IMR-90 (cell line): Measurements from ENCODE around the gene SMTN. TPM values are rescaled to one million over a fixed set of nuclear protein-coding genes. Genes with fewer than 3 reads are reported as not detected.

Source experiments
- ATAC-seq: fragments of 200-7000 bp; cut with Tn5 transposase; 2 replicates; pipeline ENCODE4 v1.9.1; 2020; ENCODE audit warnings: low read depth, mild to moderate bottlenecking, moderate library complexity
- BruUV-seq: library from RNA; stranded (reverse); fragments of 400-500 nt; replicated peaks from 2 replicates; lab custom pipeline; 2021; lab: Mats Ljungman, UMichigan
- CTCF ChIA-PET: fragments of 300-600 bp; formaldehyde crosslinking; extraction: SDS; loops from one replicate; lab custom pipeline; 2021; ENCODE audit warnings: antibody characterized with exemption; lab: Yijun Ruan, JAX
- POLR2A ChIA-PET: fragments of 300-600 bp; sonication (Branson Sonifier 250); formaldehyde crosslinking; loops from one replicate; lab custom pipeline; 2022; ENCODE audit warnings: antibody characterized with exemption; ENCODE audit not compliant: unreplicated experiment; lab: Charles Lee
- DNase-seq: peaks from one replicate; pipeline ENCODE4 v3.0.0; 2013
- H2AFZ ChIP-seq: replicated peaks from 2 replicates; pipeline ENCODE3; 2013; ENCODE audit warnings: low read length, mild to moderate bottlenecking; ENCODE audit not compliant: poor library complexity
- H2AK5ac ChIP-seq: 2 replicates; pipeline ENCODE4 v1.6.1; 2013; ENCODE audit warnings: low read depth, low read length, inconsistent platforms
- H2AK9ac ChIP-seq: replicated peaks from 2 replicates; pipeline ENCODE3; 2013; ENCODE audit warnings: mild to moderate bottlenecking, low read depth, low read length, moderate library complexity; ENCODE audit not compliant: poor library complexity
- H2BK120ac ChIP-seq: 2 replicates; pipeline ENCODE4 v1.6.1; 2013; ENCODE audit warnings: low read depth, low read length, inconsistent platforms
- H2BK15ac ChIP-seq: 3 replicates; pipeline ENCODE4 v1.6.1; 2013; ENCODE audit warnings: low read depth, low read length, inconsistent platforms
- H2BK20ac ChIP-seq: 2 replicates; pipeline ENCODE4 v1.6.1; 2013; ENCODE audit warnings: low read depth, mild to moderate bottlenecking, inconsistent platforms, low read length, moderate library complexity
- H2BK5ac ChIP-seq: 2 replicates; pipeline ENCODE4 v1.6.1; 2013; ENCODE audit warnings: mild to moderate bottlenecking, low read depth, low read length, inconsistent platforms; ENCODE audit not compliant: poor library complexity, severe bottlenecking
- H3K14ac ChIP-seq: replicated peaks from 2 replicates; pipeline ENCODE4 v1.6.1; 2013; ENCODE audit warnings: low read depth, low read length, inconsistent platforms
- H3K18ac ChIP-seq: 2 replicates; pipeline ENCODE4 v1.6.1; 2013; ENCODE audit warnings: low read depth, low read length, control low read depth
- H3K23ac ChIP-seq: 2 replicates; pipeline ENCODE4 v1.6.1; 2013; ENCODE audit warnings: low read depth, low read length, inconsistent platforms
- H3K27ac ChIP-seq: 2 replicates; pipeline ENCODE4 v1.5.1; 2013; ENCODE audit warnings: mild to moderate bottlenecking, control low read depth, low read length; ENCODE audit not compliant: insufficient read depth
- H3K27me3 ChIP-seq: 2 replicates; pipeline ENCODE4 v1.6.1; 2013; ENCODE audit warnings: low read length; ENCODE audit not compliant: control insufficient read depth, insufficient read depth
- H3K36me3 ChIP-seq: 2 replicates; pipeline ENCODE4 v1.6.1; 2013; ENCODE audit warnings: low read length, mixed read lengths; ENCODE audit not compliant: control insufficient read depth, insufficient read depth
- H3K4ac ChIP-seq: 2 replicates; pipeline ENCODE4 v1.6.1; 2013; ENCODE audit warnings: low read depth, low read length, inconsistent platforms
- H3K4me1 ChIP-seq: 2 replicates; pipeline ENCODE4 v1.6.1; 2013; ENCODE audit warnings: low read length, mixed read lengths; ENCODE audit not compliant: control insufficient read depth, insufficient read depth
- H3K4me2 ChIP-seq: 2 replicates; pipeline ENCODE4 v1.6.1; 2013; ENCODE audit warnings: low read depth, mild to moderate bottlenecking, control low read depth, low read length, moderate library complexity
- H3K4me3 ChIP-seq: 2 replicates; pipeline ENCODE4 v1.5.1; 2013; ENCODE audit warnings: low read depth, mild to moderate bottlenecking, control low read depth, low read length, moderate library complexity; ENCODE audit not compliant: insufficient read depth
- H3K56ac ChIP-seq: 2 replicates; pipeline ENCODE4 v1.6.1; 2013; ENCODE audit warnings: low read length, inconsistent platforms; ENCODE audit not compliant: insufficient read depth; ENCODE audit errors: extremely low read depth
- H3K79me1 ChIP-seq, 2 experiments: 2 replicates each; pipeline ENCODE4 v1.6.1; 2013; ENCODE audit warnings: low read length in 2 of 2, inconsistent platforms in 1 of 2, low read depth in 1 of 2
- H3K9ac ChIP-seq: 2 replicates; pipeline ENCODE4 v1.6.1; 2013; ENCODE audit warnings: low read depth, low read length, control low read depth
- H3K9me1 ChIP-seq: 2 replicates; pipeline ENCODE4 v1.6.1; 2013; ENCODE audit warnings: low read length, inconsistent platforms; ENCODE audit not compliant: insufficient read depth
- H3K9me3 ChIP-seq: 2 replicates; pipeline ENCODE4 v1.6.1; 2013; ENCODE audit warnings: low read length; ENCODE audit not compliant: control insufficient read depth, insufficient read depth
- H4K20me1 ChIP-seq: 2 replicates; pipeline ENCODE4 v1.6.1; 2013; ENCODE audit warnings: low read length, inconsistent platforms; ENCODE audit not compliant: insufficient read depth
- H4K5ac ChIP-seq: 2 replicates; pipeline ENCODE4 v1.6.1; 2013; ENCODE audit warnings: mild to moderate bottlenecking, low read depth, low read length, control low read depth
- H4K8ac ChIP-seq, 2 experiments: 2 replicates each; pipeline ENCODE4 v1.6.1; 2013; ENCODE audit warnings: low read depth in 2 of 2, low read length in 2 of 2, control low read depth in 1 of 2, inconsistent platforms in 1 of 2
- H4K91ac ChIP-seq: 2 replicates; pipeline ENCODE4 v1.6.1; 2013; ENCODE audit warnings: low read depth, low read length, inconsistent platforms; ENCODE audit not compliant: insufficient read depth
- BHLHE40 ChIP-seq: fragments of 150-350 bp; IDR thresholded peaks from 2 replicates; pipeline ENCODE4 v1.6.1; 2016; ENCODE audit warnings: mild to moderate bottlenecking, low read depth, low read length
- CEBPB ChIP-seq: IDR thresholded peaks from 2 replicates; pipeline ENCODE4 v1.6.1; 2012; ENCODE audit warnings: low read depth, low read length, improper control_type of control experiment
- CHD1 ChIP-seq: IDR thresholded peaks from 2 replicates; pipeline ENCODE4 v1.6.1; 2012; ENCODE audit warnings: low read depth, low read length, improper control_type of control experiment
- FOS ChIP-seq: fragments of 150-350 bp; IDR thresholded peaks from 2 replicates; pipeline ENCODE4 v1.6.1; 2016; ENCODE audit warnings: low read depth, low read length
- MAFK ChIP-seq: IDR thresholded peaks from 2 replicates; pipeline ENCODE4 v1.6.1; 2012; ENCODE audit warnings: low read depth, low read length, improper control_type of control experiment
- MAZ ChIP-seq: IDR thresholded peaks from 2 replicates; pipeline ENCODE4 v1.6.1; 2012; ENCODE audit warnings: low read depth, mild to moderate bottlenecking, low read length, improper control_type of control experiment, moderate library complexity, borderline replicate concordance
- MXI1 ChIP-seq: IDR thresholded peaks from 2 replicates; pipeline ENCODE4 v1.6.1; 2012; ENCODE audit warnings: low read depth, mild to moderate bottlenecking, low read length, moderate library complexity, borderline replicate concordance
- NFE2L2 ChIP-seq: fragments of 150-350 bp; IDR thresholded peaks from 2 replicates; pipeline ENCODE4 v1.6.1; 2016; ENCODE audit warnings: low read depth, mild to moderate bottlenecking, low read length
- POLR2A ChIP-seq: IDR thresholded peaks from 2 replicates; pipeline ENCODE4 v1.6.1; 2012; ENCODE audit warnings: mild to moderate bottlenecking, low read depth, low read length
- RAD21 ChIP-seq: IDR thresholded peaks from 2 replicates; pipeline ENCODE4 v1.6.1; 2012; ENCODE audit warnings: low read length, improper control_type of control experiment
- RCOR1 ChIP-seq: IDR thresholded peaks from 2 replicates; pipeline ENCODE4 v1.6.1; 2012; ENCODE audit warnings: mild to moderate bottlenecking, low read length, improper control_type of control experiment; ENCODE audit not compliant: insufficient replicate concordance
- RFX5 ChIP-seq: IDR thresholded peaks from 2 replicates; pipeline ENCODE4 v1.8.0; 2012; ENCODE audit warnings: low read depth, mild to moderate bottlenecking, low read length, moderate library complexity
- SMC3 ChIP-seq: fragments of 150-350 bp; IDR thresholded peaks from 2 replicates; pipeline ENCODE4 v1.6.1; 2016; ENCODE audit warnings: low read depth, mild to moderate bottlenecking, antibody characterized with exemption, low read length, moderate library complexity
- WGBS, 2 experiments: methylation state at CpG; one replicate each; pipeline versions ENCODE4 v1.1.5 to v1.1.7; 2013; ENCODE audit warnings: missing lambda C conversion rate in 2 of 2; ENCODE audit not compliant: insufficient read length in 1 of 2; ENCODE audit errors: extremely low coverage in 2 of 2; 5-methylcytosine and 5-hydroxymethylcytosine counted together
- dilution Hi-C: fragments of 300-500 bp; cut with HindIII; formaldehyde crosslinking; loops from one replicate; pipeline ENCODE4 v1.14.3; 2018; ENCODE audit warnings: low sequenced_read_pairs; ENCODE audit not compliant: unreplicated experiment
- in situ Hi-C: fragments of 300-500 bp; cut with MboI; formaldehyde crosslinking; loops from 3 replicates; pipeline ENCODE4 v1.14.3; 2019; ENCODE audit warnings: low sequenced_read_pairs, inconsistent platforms, mixed read lengths
- intact Hi-C: fragments of 100-400 bp; cut with micrococcal nuclease; formaldehyde crosslinking; loops from 2 replicates; pipeline ENCODE4 v1.10.0; 2022
- polyA plus RNA-seq, 3 experiments: library from polyadenylated mRNA; depleted of rRNA; stranded (reverse); fragments of >200 nt; gene quantifications; 2 replicates each; pipeline ENCODE4 v1.2.3, GENCODE V29; 2012; ENCODE audit warnings: low replicate concordance in 1 of 3
- total RNA-seq: library from RNA; depleted of rRNA; stranded (reverse); fragments of >200 nt; gene quantifications from 2 replicates; pipeline ENCODE4 v1.2.3, GENCODE V29; 2012
- TF ChIP-seq, protein P1 (sequence below): fragments of 150-350 bp; IDR thresholded peaks from 2 replicates; pipeline ENCODE4 v1.6.1; 2017; ENCODE audit warnings: mild to moderate bottlenecking, antibody characterized with exemption, low read length, low read depth
- TF ChIP-seq, protein P2 (sequence below): fragments of 150-350 bp; IDR thresholded peaks from 2 replicates; pipeline ENCODE4 v1.6.1; 2016; ENCODE audit warnings: low read depth, mild to moderate bottlenecking, low read length, moderate library complexity, borderline replicate concordance
- TF ChIP-seq, protein P3 (sequence below): conservative IDR thresholded peaks from 2 replicates; pipeline ENCODE4 v1.5.1; 2012; ENCODE audit warnings: mild to moderate bottlenecking, low read depth, low read length, improper control_type of control experiment

The SMTN gene
- total and polyA plus RNA-seq, 2 of the 4 experiments (the other 2 are of a cell fraction) = 53.6 to 63.7 TPM

GRCh38 chr22:31133911-31134310 lies 52.8 kb downstream of the SMTN start:
- Histone ChIP-seq H3K9me1 (no peaks in the 10 kb centered on the region), H3K27ac (no peak overlapping the region), H3K4me1 (no peaks in the 10 kb centered on the region), H3K79me1 (no peaks in the 10 kb centered on the region), H3K4me2 (no peak overlapping the region), H3K9me3 (no peaks in the 10 kb centered on the region), H3K18ac (no peak overlapping the region), H3K4me3 (no peak overlapping the region), H2BK15ac (no peak overlapping the region), H3K14ac (no peak overlapping the region), H3K36me3 (no peaks in the 10 kb centered on the region), H2AK9ac (no peak overlapping the region), H3K27me3 (peaks cover 9% of the 10 kb centered on the region), H2AK5ac (no peak overlapping the region), H2BK120ac (no peak overlapping the region), H3K4ac (no peak overlapping the region), H3K56ac (no peak overlapping the region), H2AFZ (no peak overlapping the region), H4K20me1 (no peaks in the 10 kb centered on the region), H4K8ac (no peak overlapping the region), H4K5ac (no peak overlapping the region), H2BK5ac (no peak overlapping the region), H3K23ac (no peak overlapping the region), H4K91ac (no peak overlapping the region), H2BK20ac (no peak overlapping the region), H3K9ac (no peak overlapping the region)
- no peak for DNase-seq
- BruUV-seq = no TSS peak
- TF ChIP-seq, protein P1, sequence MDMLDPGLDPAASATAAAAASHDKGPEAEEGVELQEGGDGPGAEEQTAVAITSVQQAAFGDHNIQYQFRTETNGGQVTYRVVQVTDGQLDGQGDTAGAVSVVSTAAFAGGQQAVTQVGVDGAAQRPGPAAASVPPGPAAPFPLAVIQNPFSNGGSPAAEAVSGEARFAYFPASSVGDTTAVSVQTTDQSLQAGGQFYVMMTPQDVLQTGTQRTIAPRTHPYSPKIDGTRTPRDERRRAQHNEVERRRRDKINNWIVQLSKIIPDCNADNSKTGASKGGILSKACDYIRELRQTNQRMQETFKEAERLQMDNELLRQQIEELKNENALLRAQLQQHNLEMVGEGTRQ = no peak
- TF ChIP-seq POLR2A (no peak), CHD1 (no peak), RAD21 (no peak), MXI1 (no peak), NFE2L2 (no peak), CEBPB (no peak), FOS (no peak), MAZ (no peak), RFX5 (no peak), SMC3 (no peak), BHLHE40 (no peak), MAFK (no peak), RCOR1 (no peak)
- TF ChIP-seq, protein P2, sequence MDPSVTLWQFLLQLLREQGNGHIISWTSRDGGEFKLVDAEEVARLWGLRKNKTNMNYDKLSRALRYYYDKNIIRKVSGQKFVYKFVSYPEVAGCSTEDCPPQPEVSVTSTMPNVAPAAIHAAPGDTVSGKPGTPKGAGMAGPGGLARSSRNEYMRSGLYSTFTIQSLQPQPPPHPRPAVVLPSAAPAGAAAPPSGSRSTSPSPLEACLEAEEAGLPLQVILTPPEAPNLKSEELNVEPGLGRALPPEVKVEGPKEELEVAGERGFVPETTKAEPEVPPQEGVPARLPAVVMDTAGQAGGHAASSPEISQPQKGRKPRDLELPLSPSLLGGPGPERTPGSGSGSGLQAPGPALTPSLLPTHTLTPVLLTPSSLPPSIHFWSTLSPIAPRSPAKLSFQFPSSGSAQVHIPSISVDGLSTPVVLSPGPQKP = no peak
- TF ChIP-seq, protein P3, sequence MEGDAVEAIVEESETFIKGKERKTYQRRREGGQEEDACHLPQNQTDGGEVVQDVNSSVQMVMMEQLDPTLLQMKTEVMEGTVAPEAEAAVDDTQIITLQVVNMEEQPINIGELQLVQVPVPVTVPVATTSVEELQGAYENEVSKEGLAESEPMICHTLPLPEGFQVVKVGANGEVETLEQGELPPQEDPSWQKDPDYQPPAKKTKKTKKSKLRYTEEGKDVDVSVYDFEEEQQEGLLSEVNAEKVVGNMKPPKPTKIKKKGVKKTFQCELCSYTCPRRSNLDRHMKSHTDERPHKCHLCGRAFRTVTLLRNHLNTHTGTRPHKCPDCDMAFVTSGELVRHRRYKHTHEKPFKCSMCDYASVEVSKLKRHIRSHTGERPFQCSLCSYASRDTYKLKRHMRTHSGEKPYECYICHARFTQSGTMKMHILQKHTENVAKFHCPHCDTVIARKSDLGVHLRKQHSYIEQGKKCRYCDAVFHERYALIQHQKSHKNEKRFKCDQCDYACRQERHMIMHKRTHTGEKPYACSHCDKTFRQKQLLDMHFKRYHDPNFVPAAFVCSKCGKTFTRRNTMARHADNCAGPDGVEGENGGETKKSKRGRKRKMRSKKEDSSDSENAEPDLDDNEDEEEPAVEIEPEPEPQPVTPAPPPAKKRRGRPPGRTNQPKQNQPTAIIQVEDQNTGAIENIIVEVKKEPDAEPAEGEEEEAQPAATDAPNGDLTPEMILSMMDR = no peak
- dilution Hi-C loops = no loop called here
- WGBS, 2 experiments = 89% methylated on average over 12 of the region's 19 CpGs; no CpG with 5 or more reads in 1 of the 2 experiments
- no peak for ATAC-seq
- POLR2A ChIA-PET = no interaction called here
- CTCF ChIA-PET = no interaction called here
- intact Hi-C loops = no loop called here
- in situ Hi-C loops = no loop called here
